ENCODE data around the gene ANGPTL4.
A peak's percentile ranks its signal among the peaks of the same experiment; 100 is the strongest.
"Not testable (repeated sequence)": the region's sequence is repeated elsewhere in the genome, so short reads cannot be mapped to it uniquely, and the experiment has no call there.

The ANGPTL4 gene

DNA sequence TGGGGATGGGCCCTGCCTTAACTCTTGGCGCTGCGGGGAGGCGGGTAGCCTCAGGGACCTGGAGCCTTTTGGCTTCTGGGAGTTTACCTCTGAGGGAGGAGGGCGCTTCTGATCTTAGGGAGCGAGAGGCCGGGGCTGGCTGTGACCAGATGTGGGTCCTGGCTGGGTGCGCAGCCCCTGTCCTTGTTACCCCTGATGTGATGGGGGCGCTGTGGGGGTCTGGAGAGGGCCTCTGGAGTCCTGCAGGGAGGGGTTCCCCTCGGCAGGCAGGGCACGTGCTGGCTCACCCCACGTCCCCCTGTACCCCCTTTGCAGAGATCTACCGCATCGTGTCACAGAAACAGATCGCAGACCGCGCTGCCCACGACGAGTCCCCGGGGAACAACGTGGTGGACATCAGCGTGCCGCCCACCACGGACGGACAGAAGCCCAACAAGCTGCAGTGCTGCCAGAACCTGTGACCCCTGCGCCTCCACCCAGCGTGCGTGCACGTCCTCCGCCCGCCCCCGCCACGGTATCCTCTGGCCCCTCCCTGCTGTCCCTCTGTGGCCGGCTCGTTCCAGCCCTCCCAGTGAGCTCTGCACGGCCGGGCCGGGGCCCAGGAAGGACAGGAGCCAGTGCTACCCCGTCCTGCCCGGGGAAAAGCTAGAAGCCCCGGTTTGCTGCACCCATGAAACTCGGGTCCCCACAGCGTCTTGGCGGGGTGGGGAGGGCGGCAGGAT is 39.3 kb downstream of the ANGPTL4 start:
- peaks cover 39% of the 10 kb centered on the region for H3K36me3 ChIP-seq (ENCODE audit: control insufficient read depth, insufficient read depth, low read length)
- no peak overlapping the region for H3K9ac ChIP-seq (ENCODE audit: low read depth, low read length)
- no peaks in the 10 kb centered on the region for H3K9me3 ChIP-seq (ENCODE audit: control insufficient read depth, insufficient read depth, low read length)
- no peak overlapping the region for H3K27ac ChIP-seq (ENCODE audit: low read depth, low read length)
- H3K4me1 ChIP-seq (ENCODE audit: control insufficient read depth, insufficient read depth, low read length) = no peaks in the 10 kb centered on the region
- H3K27me3 ChIP-seq (ENCODE audit: control insufficient read depth, insufficient read depth, low read length) = no peaks in the 10 kb centered on the region
- no peak overlapping the region for H3K4me3 ChIP-seq (ENCODE audit: low read depth, low read length)

- Histone ChIP-seq H3K4me3 (ENCODE audit: low read depth, low read length) (no peak overlapping the region), H3K4me1 (ENCODE audit: control insufficient read depth, insufficient read depth, low read length) (no peaks in the 10 kb centered on the region), H3K9me3 (ENCODE audit: control insufficient read depth, insufficient read depth, low read length) (no peaks in the 10 kb centered on the region), H3K36me3 (ENCODE audit: control insufficient read depth, insufficient read depth, low read length) (peaks cover 39% of the 10 kb centered on the region), H3K27ac (ENCODE audit: low read depth, low read length) (no peak overlapping the region), H3K27me3 (ENCODE audit: control insufficient read depth, insufficient read depth, low read length) (no peaks in the 10 kb centered on the region), H3K9ac (ENCODE audit: low read depth, low read length) (no peak overlapping the region)
Measured at GRCh38 chr19:8403820-8404109, 39.8 kb downstream of the ANGPTL4 start.

GRCh38 chr19:8404391-8405151 is 40.6 kb downstream of the ANGPTL4 start:
- Histone ChIP-seq H3K4me3 (ENCODE audit: low read depth, low read length) (no peak overlapping the region), H3K36me3 (ENCODE audit: control insufficient read depth, insufficient read depth, low read length) (peaks cover 39% of the 10 kb centered on the region), H3K4me1 (ENCODE audit: control insufficient read depth, insufficient read depth, low read length) (no peaks in the 10 kb centered on the region), H3K27me3 (ENCODE audit: control insufficient read depth, insufficient read depth, low read length) (no peaks in the 10 kb centered on the region), H3K9ac (ENCODE audit: low read depth, low read length) (no peak overlapping the region), H3K27ac (ENCODE audit: low read depth, low read length) (no peak overlapping the region), H3K9me3 (ENCODE audit: control insufficient read depth, insufficient read depth, low read length) (no peaks in the 10 kb centered on the region)

GRCh38 chr19:8410718-8411117 is 46.8 kb downstream of the ANGPTL4 start:
- not testable (repeated sequence) for H3K4me3 ChIP-seq (ENCODE audit: low read depth, low read length); H3K27me3 ChIP-seq (ENCODE audit: control insufficient read depth, insufficient read depth, low read length); H3K4me1 ChIP-seq (ENCODE audit: control insufficient read depth, insufficient read depth, low read length); H3K27ac ChIP-seq (ENCODE audit: low read depth, low read length); H3K9ac ChIP-seq (ENCODE audit: low read depth, low read length); H3K9me3 ChIP-seq (ENCODE audit: control insufficient read depth, insufficient read depth, low read length); H3K36me3 ChIP-seq (ENCODE audit: control insufficient read depth, insufficient read depth, low read length)

GRCh38 chr19:8412783-8413628 is 49.1 kb downstream of the ANGPTL4 start, which contains the start of gene MARCHF2:
TSS of gene MARCHF2 (plus strand) at chr19:8413305. CDS start at chr19:8421841, 8,536 bp downstream.
- H3K27me3 ChIP-seq (ENCODE audit: control insufficient read depth, insufficient read depth, low read length) = no peaks in the 10 kb centered on the region
- no peaks in the 10 kb centered on the region for H3K9me3 ChIP-seq (ENCODE audit: control insufficient read depth, insufficient read depth, low read length)
- peak within 1 kb of the TSS; percentile 48 for H3K9ac ChIP-seq (ENCODE audit: low read depth, low read length)
- no peak within 1 kb of the TSS for H3K27ac ChIP-seq (ENCODE audit: low read depth, low read length)
- H3K4me1 ChIP-seq (ENCODE audit: control insufficient read depth, insufficient read depth, low read length) = 0 out of 2 replicates have a peak, but pooled peaks cover 4% of the 10 kb centered on the region
- peak within 1 kb of the TSS; percentile 83 for H3K4me3 ChIP-seq (ENCODE audit: low read depth, low read length)
- no peaks in the 10 kb centered on the region for H3K36me3 ChIP-seq (ENCODE audit: control insufficient read depth, insufficient read depth, low read length)

DNA sequence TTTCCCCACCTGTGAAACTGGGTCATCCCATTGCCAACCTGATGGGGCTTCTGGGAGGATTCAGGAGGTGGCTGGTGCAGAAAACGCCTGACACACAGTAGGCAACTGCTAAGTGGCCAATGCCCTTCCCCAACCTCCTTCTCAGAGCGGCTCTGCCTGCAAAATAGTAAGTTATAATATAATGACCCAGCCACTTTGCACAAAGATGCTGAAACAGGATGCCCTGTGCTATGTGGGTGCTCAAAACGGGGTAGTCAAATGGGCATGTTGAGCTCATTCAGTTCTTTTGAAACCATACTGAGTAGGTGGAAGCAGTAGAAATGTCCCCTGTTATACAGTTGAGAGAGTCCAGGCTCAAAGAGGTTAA is 49.7 kb downstream of the ANGPTL4 start:
- Histone ChIP-seq H3K36me3 (ENCODE audit: control insufficient read depth, insufficient read depth, low read length) (no peaks in the 10 kb centered on the region), H3K27me3 (ENCODE audit: control insufficient read depth, insufficient read depth, low read length) (no peaks in the 10 kb centered on the region), H3K9me3 (ENCODE audit: control insufficient read depth, insufficient read depth, low read length) (no peaks in the 10 kb centered on the region), H3K4me1 (ENCODE audit: control insufficient read depth, insufficient read depth, low read length) (0 out of 2 replicates have a peak, but pooled peaks cover 4% of the 10 kb centered on the region), H3K4me3 (ENCODE audit: low read depth, low read length) (peak overlapping the region; percentile 83), H3K9ac (ENCODE audit: low read depth, low read length) (peak overlapping the region; percentile 48), H3K27ac (ENCODE audit: low read depth, low read length) (no peak overlapping the region)

- H3K9me3 ChIP-seq (ENCODE audit: control insufficient read depth, insufficient read depth, low read length) = no peaks in the 10 kb centered on the region
- H3K36me3 ChIP-seq (ENCODE audit: control insufficient read depth, insufficient read depth, low read length) = no peaks in the 10 kb centered on the region
- H3K27ac ChIP-seq (ENCODE audit: low read depth, low read length) = no peak overlapping the region
- no peak overlapping the region for H3K9ac ChIP-seq (ENCODE audit: low read depth, low read length)
- 0 out of 2 replicates have a peak, but pooled peaks cover 4% of the 10 kb centered on the region for H3K4me1 ChIP-seq (ENCODE audit: control insufficient read depth, insufficient read depth, low read length)
- no peak overlapping the region for H3K4me3 ChIP-seq (ENCODE audit: low read depth, low read length)
- H3K27me3 ChIP-seq (ENCODE audit: control insufficient read depth, insufficient read depth, low read length) = no peaks in the 10 kb centered on the region
Measured at GRCh38 chr19:8416796-8417195, 52.8 kb downstream of the ANGPTL4 start.

DNA sequence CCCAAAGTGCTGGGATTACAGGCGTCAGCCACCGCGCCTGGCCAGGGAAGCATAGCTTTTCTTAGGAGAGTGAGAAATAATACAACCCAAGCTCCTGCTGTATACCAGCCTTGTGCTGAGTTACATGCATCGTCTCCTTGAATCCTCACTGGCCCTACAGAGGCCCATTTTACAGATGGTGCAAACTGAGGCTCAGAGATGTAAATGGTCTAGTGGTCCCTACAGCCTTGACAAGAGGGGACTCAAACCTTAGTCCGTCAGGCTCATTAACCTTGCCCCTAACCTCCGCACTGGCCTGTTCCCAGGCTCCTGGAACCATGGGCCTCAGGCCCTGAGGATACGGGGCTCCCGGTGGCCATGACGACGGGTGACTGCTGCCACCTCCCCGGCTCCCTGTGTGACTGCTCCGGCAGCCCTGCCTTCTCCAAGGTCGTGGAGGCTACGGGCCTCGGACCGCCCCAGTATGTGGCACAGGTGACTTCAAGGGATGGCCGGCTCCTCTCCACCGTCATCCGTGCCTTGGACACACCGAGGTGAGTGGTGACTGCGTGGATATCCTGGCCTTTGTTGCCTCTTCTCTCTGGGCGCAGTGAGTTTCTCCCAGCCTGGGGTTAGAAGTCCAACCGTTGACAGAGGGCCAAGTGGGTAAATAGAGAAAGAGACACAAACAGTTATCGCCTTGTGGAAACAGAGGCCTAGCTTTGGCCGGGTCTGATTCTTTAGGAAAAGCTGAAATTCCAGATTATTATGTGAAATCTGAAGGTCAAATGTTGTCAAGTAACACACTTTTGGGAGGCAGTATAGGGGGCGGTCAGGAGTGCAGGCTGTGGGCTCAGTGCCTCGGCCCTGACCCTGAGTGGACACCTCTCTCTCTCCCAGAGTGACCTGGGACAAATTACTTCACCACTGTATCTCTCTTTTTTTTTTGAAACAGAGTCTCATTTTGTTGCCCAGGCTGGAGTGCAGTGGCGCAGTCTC is 57.8 kb downstream of the ANGPTL4 start:
- Histone ChIP-seq H3K36me3 (ENCODE audit: control insufficient read depth, insufficient read depth, low read length) (no peaks in the 10 kb centered on the region; the same call in 1 of the 2 replicates), H3K4me1 (ENCODE audit: control insufficient read depth, insufficient read depth, low read length) (no peaks in the 10 kb centered on the region), H3K9ac (ENCODE audit: low read depth, low read length) (no peak overlapping the region), H3K9me3 (ENCODE audit: control insufficient read depth, insufficient read depth, low read length) (no peaks in the 10 kb centered on the region), H3K27ac (ENCODE audit: low read depth, low read length) (no peak overlapping the region), H3K27me3 (ENCODE audit: control insufficient read depth, insufficient read depth, low read length) (no peaks in the 10 kb centered on the region), H3K4me3 (ENCODE audit: low read depth, low read length) (no peak overlapping the region)

- H3K27ac ChIP-seq (ENCODE audit: low read depth, low read length) = peak overlapping the region; percentile 26
- no peaks in the 10 kb centered on the region for H3K9me3 ChIP-seq (ENCODE audit: control insufficient read depth, insufficient read depth, low read length)
- no peaks in the 10 kb centered on the region for H3K4me1 ChIP-seq (ENCODE audit: control insufficient read depth, insufficient read depth, low read length)
- H3K27me3 ChIP-seq (ENCODE audit: control insufficient read depth, insufficient read depth, low read length) = no peaks in the 10 kb centered on the region
- H3K9ac ChIP-seq (ENCODE audit: low read depth, low read length) = no peak overlapping the region
- H3K36me3 ChIP-seq (ENCODE audit: control insufficient read depth, insufficient read depth, low read length) = no peaks in the 10 kb centered on the region; the same call in 1 of the 2 replicates
- no peak overlapping the region for H3K4me3 ChIP-seq (ENCODE audit: low read depth, low read length)
Measured at GRCh38 chr19:8423817-8424223, 59.9 kb downstream of the ANGPTL4 start.

Measured in HUES48 (cell line).